CD14-positive monocyte (primary cell): ENCODE results near the gene GPRC5B. TPM values are rescaled to one million over a fixed set of nuclear protein-coding genes. Genes with fewer than 3 reads are reported as not detected.

ENCODE experiments used
- DNase-seq, 3 donors: peaks; one replicate each; pipeline ENCODE4 v3.0.0-alpha.2; 2011 to 2022
- H2AFZ ChIP-seq: 2 replicates; pipeline ENCODE4 v1.6.0; 2012; ENCODE audit warnings: mild to moderate bottlenecking, low read depth, low read length, inconsistent platforms; ENCODE audit not compliant: insufficient read depth, poor library complexity, severe bottlenecking
- H3K27ac ChIP-seq, 2 donors: 1 replicate in 1 of 2; 2 replicates in 1 of 2; pipeline ENCODE4 v1.5.1; 2012 to 2013; ENCODE audit warnings: low read length in 2 of 2, control low read depth in 1 of 2, inconsistent platforms in 1 of 2, low read depth in 1 of 2, mild to moderate bottlenecking in 1 of 2
- H3K27me3 ChIP-seq, 2 donors: one replicate each; pipeline versions ENCODE4 v1.6.0 to v1.6.1; 2011 to 2013; ENCODE audit warnings: low read length in 2 of 2; ENCODE audit not compliant: control insufficient read depth in 2 of 2, insufficient read depth in 2 of 2
- H3K36me3 ChIP-seq, 2 donors: replicated peaks in 1 of 2; 1 replicate in 1 of 2; 2 replicates in 1 of 2; pipeline versions ENCODE4 v1.5.1 to v1.6.1; 2012 to 2013; ENCODE audit warnings: low read length in 2 of 2, control low read depth in 1 of 2, inconsistent platforms in 1 of 2, mild to moderate bottlenecking in 1 of 2; ENCODE audit not compliant: insufficient read depth in 2 of 2, control insufficient read depth in 1 of 2
- H3K4me1 ChIP-seq, 2 donors: 1 replicate in 1 of 2; 2 replicates in 1 of 2; pipeline versions ENCODE4 v1.5.1 to v1.6.1; 2012 to 2013; ENCODE audit warnings: low read length in 2 of 2, control low read depth in 1 of 2, inconsistent platforms in 1 of 2, mild to moderate bottlenecking in 1 of 2, moderate library complexity in 1 of 2; ENCODE audit not compliant: insufficient read depth in 2 of 2, control insufficient read depth in 1 of 2
- H3K4me2 ChIP-seq: replicated peaks from 2 replicates; pipeline ENCODE3; 2012; ENCODE audit warnings: low read length, moderate library complexity, mild to moderate bottlenecking; ENCODE audit not compliant: poor library complexity, severe bottlenecking; ENCODE audit errors: extremely low read depth
- H3K4me3 ChIP-seq, 3 experiments: fragments of 200-600 bp in 1 of 3; sonication (generic) in 1 of 3; replicated peaks in 1 of 3; 1 replicate in 2 of 3; 2 replicates in 1 of 3; pipeline ENCODE4 v1.5.1; 2011 to 2013; ENCODE audit warnings: low read length in 3 of 3, mild to moderate bottlenecking in 3 of 3, control low read depth in 2 of 3, low read depth in 2 of 3, inconsistent platforms in 1 of 3, moderate library complexity in 1 of 3
- H3K79me2 ChIP-seq: 2 replicates; pipeline ENCODE4 v1.6.0; 2012; ENCODE audit warnings: mild to moderate bottlenecking, control low read depth, inconsistent platforms, low read length, moderate library complexity; ENCODE audit not compliant: insufficient read depth
- H3K9ac ChIP-seq: 2 replicates; pipeline ENCODE4 v1.6.0; 2017; ENCODE audit warnings: low read length, mild to moderate bottlenecking; ENCODE audit not compliant: insufficient read depth, poor library complexity, severe bottlenecking
- H3K9me3 ChIP-seq, 2 donors: replicated peaks in 1 of 2; 1 replicate in 1 of 2; 2 replicates in 1 of 2; pipeline versions ENCODE4 v1.5.1 to v1.6.1; 2012 to 2013; ENCODE audit warnings: low read length in 2 of 2, control low read depth in 1 of 2; ENCODE audit not compliant: control insufficient read depth in 1 of 2, insufficient read depth in 1 of 2
- H4K20me1 ChIP-seq: 2 replicates; pipeline ENCODE4 v1.6.0; 2012; ENCODE audit warnings: mild to moderate bottlenecking, low read length, control low read depth, moderate library complexity; ENCODE audit not compliant: insufficient read depth
- H3K27ac Mint-ChIP-seq, 7 donors: one replicate each; pipeline ENCODE4 v1.8.0; 2020; ENCODE audit warnings: mild to moderate bottlenecking in 7 of 7, mixed read lengths in 7 of 7, moderate library complexity in 6 of 7, inconsistent platforms in 2 of 7
- H3K27me3 Mint-ChIP-seq, 3 donors: one replicate each; pipeline ENCODE4 v1.8.0; 2021 to 2022; ENCODE audit warnings: low read depth in 3 of 3, mild to moderate bottlenecking in 3 of 3, mixed read lengths in 3 of 3, moderate library complexity in 3 of 3, inconsistent platforms in 1 of 3
- H3K36me3 Mint-ChIP-seq, 2 donors: one replicate each; pipeline ENCODE4 v1.8.0; 2020; ENCODE audit warnings: mixed read lengths in 2 of 2, inconsistent platforms in 1 of 2, mild to moderate bottlenecking in 1 of 2
- H3K4me1 Mint-ChIP-seq: one replicate; pipeline ENCODE4 v1.8.0; 2020; ENCODE audit warnings: mild to moderate bottlenecking, mixed read lengths
- H3K4me3 Mint-ChIP-seq, 2 donors: one replicate each; pipeline ENCODE4 v1.8.0; 2020; ENCODE audit warnings: mild to moderate bottlenecking in 2 of 2, mixed read lengths in 2 of 2, moderate library complexity in 1 of 2
- H3K9me3 Mint-ChIP-seq, 7 donors: one replicate each; pipeline ENCODE4 v1.8.0; 2020 to 2022; ENCODE audit warnings: mixed read lengths in 7 of 7, mild to moderate bottlenecking in 6 of 7, moderate library complexity in 6 of 7, inconsistent platforms in 2 of 7
- WGBS: methylation state at CpG from one replicate; pipeline ENCODE4 v1.1.5; 2013; ENCODE audit warnings: missing lambda C conversion rate; ENCODE audit not compliant: insufficient coverage; 5-methylcytosine and 5-hydroxymethylcytosine counted together
- intact Hi-C, 2 donors: fragments of 100-400 bp; cut with micrococcal nuclease; formaldehyde crosslinking; loops; one replicate each; pipeline versions ENCODE4 v1.15.0 to v1.15.1; 2023
- polyA plus RNA-seq, 3 donors: library from polyadenylated mRNA; depleted of rRNA in 1 of 3; unstranded in 2 of 3; stranded (reverse) in 1 of 3; fragments of 300-500 nt in 2 of 3; fragments of >200 nt in 1 of 3; fragmentation: Illumina TruSeq in 2 of 3; gene quantifications; 1 replicate in 2 of 3; 2 replicates in 1 of 3; pipeline ENCODE4 v1.2.3, GENCODE V29; 2012 to 2021
- TF ChIP-seq, protein P1 (sequence below): fragments of 200-600 bp; IDR thresholded peaks from one replicate; pipeline ENCODE4 v1.8.0; 2022; ENCODE audit warnings: antibody characterized with exemption, mild to moderate bottlenecking

The GPRC5B gene
- polyA plus RNA-seq, 3 donors, result 0.06 to 0.24 TPM; not detected in 1

DNA sequence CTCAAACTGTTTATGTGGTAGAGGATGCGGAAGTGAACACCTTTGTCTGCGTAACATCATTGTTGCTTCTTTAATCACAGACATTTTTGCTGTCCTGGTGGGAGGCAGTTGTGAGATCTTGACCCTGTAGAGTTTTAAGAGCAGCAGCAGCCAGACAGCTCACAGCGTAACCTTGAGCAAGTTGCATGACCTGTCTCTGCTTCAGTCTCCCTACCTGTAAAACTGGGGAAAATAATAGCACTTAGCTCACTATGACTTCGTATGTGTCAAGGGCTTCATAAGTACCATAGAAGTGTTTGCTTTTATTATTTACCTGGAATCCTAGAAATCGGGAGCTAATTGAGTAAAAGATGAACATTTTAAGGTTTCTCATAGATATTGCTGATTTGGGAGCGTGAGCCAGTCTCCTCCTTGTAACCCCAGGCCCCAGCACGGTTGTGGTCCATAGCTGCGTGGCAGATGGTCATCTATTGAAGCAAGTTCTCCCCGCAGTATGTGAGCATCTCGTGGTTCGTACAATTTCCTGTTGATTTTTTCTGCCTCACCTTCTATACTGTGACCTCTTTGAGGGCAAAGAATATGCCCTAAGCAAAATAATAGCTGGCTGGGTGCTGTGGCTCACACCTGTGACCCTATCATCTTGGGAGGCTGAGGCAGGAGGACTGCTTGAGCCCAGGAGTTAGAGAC is 34.4 kb downstream of the GPRC5B start:
- no peaks in the 10 kb centered on the region for H3K36me3 ChIP-seq
- no peak overlapping the region for H3K4me2 ChIP-seq
- intact Hi-C loops, result no loop called here
- H3K27ac ChIP-seq, result no peak overlapping the region
- no peaks in the 10 kb centered on the region for H3K9me3 Mint-ChIP-seq
- H3K9ac ChIP-seq, result no peak overlapping the region
- H3K9me3 ChIP-seq, result no peaks in the 10 kb centered on the region
- H3K4me3 ChIP-seq, result no peak overlapping the region
- TF ChIP-seq, protein P1, sequence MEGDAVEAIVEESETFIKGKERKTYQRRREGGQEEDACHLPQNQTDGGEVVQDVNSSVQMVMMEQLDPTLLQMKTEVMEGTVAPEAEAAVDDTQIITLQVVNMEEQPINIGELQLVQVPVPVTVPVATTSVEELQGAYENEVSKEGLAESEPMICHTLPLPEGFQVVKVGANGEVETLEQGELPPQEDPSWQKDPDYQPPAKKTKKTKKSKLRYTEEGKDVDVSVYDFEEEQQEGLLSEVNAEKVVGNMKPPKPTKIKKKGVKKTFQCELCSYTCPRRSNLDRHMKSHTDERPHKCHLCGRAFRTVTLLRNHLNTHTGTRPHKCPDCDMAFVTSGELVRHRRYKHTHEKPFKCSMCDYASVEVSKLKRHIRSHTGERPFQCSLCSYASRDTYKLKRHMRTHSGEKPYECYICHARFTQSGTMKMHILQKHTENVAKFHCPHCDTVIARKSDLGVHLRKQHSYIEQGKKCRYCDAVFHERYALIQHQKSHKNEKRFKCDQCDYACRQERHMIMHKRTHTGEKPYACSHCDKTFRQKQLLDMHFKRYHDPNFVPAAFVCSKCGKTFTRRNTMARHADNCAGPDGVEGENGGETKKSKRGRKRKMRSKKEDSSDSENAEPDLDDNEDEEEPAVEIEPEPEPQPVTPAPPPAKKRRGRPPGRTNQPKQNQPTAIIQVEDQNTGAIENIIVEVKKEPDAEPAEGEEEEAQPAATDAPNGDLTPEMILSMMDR, result no peak
- H3K27me3 Mint-ChIP-seq, result peaks cover 0 to 3% (median 0%) of the 10 kb centered on the region in 3 donors
- H3K27me3 ChIP-seq, result no peaks in the 10 kb centered on the region
- no peak for DNase-seq
- no peak overlapping the region for H3K27ac Mint-ChIP-seq
- H3K4me1 Mint-ChIP-seq, result no peaks in the 10 kb centered on the region
- H3K79me2 ChIP-seq, result no peaks in the 10 kb centered on the region
- WGBS, result 100% methylated on average over 4 of the region's 11 CpGs
- H3K4me1 ChIP-seq, result no peaks in the 10 kb centered on the region
- H2AFZ ChIP-seq, result no peak overlapping the region
- no peaks in the 10 kb centered on the region for H4K20me1 ChIP-seq
- H3K4me3 Mint-ChIP-seq, result no peak overlapping the region
- H3K36me3 Mint-ChIP-seq, result no peaks in the 10 kb centered on the region

DNA sequence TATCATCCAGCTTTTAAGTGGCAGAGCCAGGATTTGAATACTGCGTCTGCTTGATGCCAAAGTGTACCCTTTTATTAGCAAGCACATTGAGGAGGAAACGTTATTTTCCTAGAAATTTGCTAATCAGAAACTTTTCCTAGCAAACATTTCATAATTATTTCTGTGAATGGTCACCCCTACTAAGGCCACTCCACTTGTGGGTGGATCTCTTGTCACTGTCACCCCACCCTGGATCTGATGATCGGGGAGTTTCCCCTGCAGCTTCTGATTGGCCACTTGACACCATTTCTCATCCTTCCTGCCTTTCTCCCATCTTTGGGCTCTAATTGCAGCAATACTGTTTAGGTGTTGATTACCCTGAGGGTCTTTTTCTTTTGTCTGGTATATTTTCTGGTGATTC is 35.9 kb downstream of the GPRC5B start:
- Mint-ChIP-seq H3K4me1 (no peaks in the 10 kb centered on the region), H3K27ac (no peak overlapping the region), H3K4me3 (no peak overlapping the region), H3K9me3 (no peaks in the 10 kb centered on the region), H3K27me3 (peaks cover 0 to 3% (median 0%) of the 10 kb centered on the region in 3 donors), H3K36me3 (no peaks in the 10 kb centered on the region)
- TF ChIP-seq, protein P1, result no peak
- Histone ChIP-seq H3K27ac (no peak overlapping the region), H3K4me1 (no peaks in the 10 kb centered on the region), H3K36me3 (no peaks in the 10 kb centered on the region), H3K9me3 (no peaks in the 10 kb centered on the region), H3K4me2 (no peak overlapping the region), H4K20me1 (no peaks in the 10 kb centered on the region), H2AFZ (no peak overlapping the region), H3K4me3 (no peak overlapping the region), H3K79me2 (no peaks in the 10 kb centered on the region), H3K27me3 (no peaks in the 10 kb centered on the region), H3K9ac (no peak overlapping the region)
- WGBS, result 83% methylated on average over 1 of the region's 3 CpGs
- intact Hi-C loops, result no loop called here
- DNase-seq, result no peak
